Fibroblast of villous mesenchyme (primary cell): Measurements from ENCODE around the gene TMC2. TPM values are rescaled to one million over a fixed set of nuclear protein-coding genes. Genes with fewer than 3 reads are reported as not detected.

Experiments used
- DNase-seq: peaks from one replicate; pipeline ENCODE4 v3.0.0-alpha.2; 2010; ENCODE audit warnings: low read depth
- H3K4me3 ChIP-seq: 2 replicates; pipeline ENCODE4 v1.5.1; 2011; ENCODE audit warnings: low read depth, mild to moderate bottlenecking, low read length
- total RNA-seq: library from RNA; depleted of rRNA; stranded (reverse); fragments of >200 nt; gene quantifications from 2 replicates; pipeline ENCODE4 v1.2.3, GENCODE V29; 2012
- TF ChIP-seq, protein P1 (sequence below): IDR thresholded peaks from 2 replicates; pipeline ENCODE4 v1.5.1; 2012; ENCODE audit warnings: low read depth, mild to moderate bottlenecking, low read length; ENCODE audit not compliant: insufficient read depth

The TMC2 gene
- total RNA-seq, 1 donor: not detected

DNA sequence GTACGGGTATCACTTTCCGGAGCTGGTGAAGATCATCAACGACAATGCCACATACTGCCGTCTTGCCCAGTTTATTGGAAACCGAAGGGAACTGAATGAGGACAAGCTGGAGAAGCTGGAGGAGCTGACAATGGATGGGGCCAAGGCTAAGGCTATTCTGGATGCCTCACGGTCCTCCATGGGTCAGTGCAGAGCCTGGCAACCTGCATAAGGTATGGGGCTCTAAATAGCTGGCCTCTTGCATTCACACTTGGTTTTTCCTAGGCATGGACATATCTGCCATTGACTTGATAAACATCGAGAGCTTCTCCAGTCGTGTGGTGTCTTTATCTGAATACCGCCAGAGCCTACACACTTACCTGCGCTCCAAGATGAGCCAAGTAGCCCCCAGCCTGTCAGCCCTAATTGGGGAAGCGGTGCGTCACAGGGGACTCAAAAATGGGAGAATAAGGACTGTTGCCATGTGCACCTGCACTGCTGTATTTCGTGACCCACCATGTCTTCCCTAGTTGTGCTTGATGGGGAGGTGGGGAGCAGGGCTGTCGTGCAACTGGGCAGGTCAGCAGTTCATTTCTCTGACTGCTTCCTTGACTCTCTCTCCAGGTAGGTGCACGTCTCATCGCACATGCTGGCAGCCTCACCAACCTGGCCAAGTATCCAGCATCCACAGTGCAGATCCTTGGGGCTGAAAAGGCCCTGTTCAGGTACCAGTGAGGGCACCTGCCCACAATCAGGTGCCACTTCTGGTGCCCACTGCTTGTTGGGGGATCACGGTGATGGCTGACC, 119.2 kb downstream of the TMC2 start:
- H3K4me3 ChIP-seq: no peak overlapping the region
- TF ChIP-seq, protein P1, sequence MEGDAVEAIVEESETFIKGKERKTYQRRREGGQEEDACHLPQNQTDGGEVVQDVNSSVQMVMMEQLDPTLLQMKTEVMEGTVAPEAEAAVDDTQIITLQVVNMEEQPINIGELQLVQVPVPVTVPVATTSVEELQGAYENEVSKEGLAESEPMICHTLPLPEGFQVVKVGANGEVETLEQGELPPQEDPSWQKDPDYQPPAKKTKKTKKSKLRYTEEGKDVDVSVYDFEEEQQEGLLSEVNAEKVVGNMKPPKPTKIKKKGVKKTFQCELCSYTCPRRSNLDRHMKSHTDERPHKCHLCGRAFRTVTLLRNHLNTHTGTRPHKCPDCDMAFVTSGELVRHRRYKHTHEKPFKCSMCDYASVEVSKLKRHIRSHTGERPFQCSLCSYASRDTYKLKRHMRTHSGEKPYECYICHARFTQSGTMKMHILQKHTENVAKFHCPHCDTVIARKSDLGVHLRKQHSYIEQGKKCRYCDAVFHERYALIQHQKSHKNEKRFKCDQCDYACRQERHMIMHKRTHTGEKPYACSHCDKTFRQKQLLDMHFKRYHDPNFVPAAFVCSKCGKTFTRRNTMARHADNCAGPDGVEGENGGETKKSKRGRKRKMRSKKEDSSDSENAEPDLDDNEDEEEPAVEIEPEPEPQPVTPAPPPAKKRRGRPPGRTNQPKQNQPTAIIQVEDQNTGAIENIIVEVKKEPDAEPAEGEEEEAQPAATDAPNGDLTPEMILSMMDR: no peak
- DNase-seq: no peak

DNA sequence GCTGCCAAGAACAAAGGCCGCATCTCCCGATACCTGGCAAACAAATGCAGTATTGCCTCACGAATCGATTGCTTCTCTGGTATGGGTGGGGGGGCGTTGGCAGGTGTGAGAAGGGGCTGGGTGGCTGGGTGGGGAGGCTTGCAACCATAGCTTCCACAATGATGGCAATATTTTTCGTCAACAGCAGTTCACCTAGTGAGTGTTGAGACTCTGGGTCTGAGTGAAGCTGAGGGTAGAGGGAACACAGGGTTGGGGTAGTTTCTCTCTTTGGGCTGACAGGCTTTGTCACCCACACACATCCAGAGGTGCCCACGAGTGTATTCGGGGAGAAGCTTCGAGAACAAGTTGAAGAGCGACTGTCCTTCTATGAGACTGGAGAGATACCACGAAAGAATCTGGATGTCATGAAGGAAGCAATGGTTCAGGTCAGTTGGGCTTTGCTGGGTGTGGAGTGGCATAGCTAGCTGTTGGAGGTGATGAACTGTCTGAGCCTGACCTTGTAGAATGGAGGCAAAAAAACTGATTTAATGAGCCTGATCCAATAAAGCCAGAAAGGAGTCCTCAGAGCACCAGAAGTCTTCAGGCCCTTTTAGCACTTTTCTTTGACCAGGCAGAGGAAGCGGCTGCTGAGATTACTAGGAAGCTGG, 120.2 kb downstream of the TMC2 start:
- TF ChIP-seq, protein P1: no peak
- DNase-seq: no peak
- no peak overlapping the region for H3K4me3 ChIP-seq

DNA sequence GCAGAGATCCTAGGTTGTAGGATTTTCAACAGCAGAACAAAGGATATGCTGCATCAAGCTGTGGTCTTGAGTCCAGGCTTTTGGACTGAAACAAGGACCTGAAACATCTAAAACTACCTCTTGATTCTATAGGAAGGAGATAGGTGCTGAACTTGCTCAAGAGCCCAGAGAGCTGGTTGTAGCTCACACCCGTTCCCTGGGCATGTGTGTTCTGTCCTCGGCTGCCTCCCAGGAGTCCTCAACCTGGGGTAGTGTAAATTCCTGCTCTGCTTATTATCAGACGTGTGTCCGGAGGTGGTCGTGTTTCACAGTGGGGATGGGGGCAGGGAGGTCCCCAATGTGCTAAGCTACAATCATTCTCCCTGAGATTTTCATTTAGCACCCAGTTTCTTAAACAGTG, 120.9 kb downstream of the TMC2 start:
- TF ChIP-seq, protein P1: no peak
- no peak overlapping the region for H3K4me3 ChIP-seq
- no peak for DNase-seq

DNA sequence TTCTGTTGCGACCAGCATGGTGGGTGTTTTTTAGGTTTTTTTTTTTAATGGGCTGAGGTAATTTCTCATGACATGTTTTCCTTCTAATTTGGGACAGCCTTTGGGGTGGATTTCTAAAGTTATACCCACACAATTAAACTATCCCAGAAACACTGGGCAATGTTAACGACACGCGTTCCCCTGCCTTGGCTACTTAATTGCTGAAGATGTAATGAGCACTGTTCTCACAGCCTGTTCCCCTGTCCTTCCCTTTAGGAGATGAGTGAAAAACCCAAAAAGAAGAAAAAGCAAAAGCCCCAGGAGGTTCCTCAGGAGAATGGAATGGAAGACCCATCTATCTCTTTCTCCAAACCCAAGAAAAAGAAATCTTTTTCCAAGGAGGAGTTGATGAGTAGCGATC, 121.3 kb downstream of the TMC2 start:
- DNase-seq: no peak
- TF ChIP-seq, protein P1: no peak
- H3K4me3 ChIP-seq: no peak overlapping the region

DNA sequence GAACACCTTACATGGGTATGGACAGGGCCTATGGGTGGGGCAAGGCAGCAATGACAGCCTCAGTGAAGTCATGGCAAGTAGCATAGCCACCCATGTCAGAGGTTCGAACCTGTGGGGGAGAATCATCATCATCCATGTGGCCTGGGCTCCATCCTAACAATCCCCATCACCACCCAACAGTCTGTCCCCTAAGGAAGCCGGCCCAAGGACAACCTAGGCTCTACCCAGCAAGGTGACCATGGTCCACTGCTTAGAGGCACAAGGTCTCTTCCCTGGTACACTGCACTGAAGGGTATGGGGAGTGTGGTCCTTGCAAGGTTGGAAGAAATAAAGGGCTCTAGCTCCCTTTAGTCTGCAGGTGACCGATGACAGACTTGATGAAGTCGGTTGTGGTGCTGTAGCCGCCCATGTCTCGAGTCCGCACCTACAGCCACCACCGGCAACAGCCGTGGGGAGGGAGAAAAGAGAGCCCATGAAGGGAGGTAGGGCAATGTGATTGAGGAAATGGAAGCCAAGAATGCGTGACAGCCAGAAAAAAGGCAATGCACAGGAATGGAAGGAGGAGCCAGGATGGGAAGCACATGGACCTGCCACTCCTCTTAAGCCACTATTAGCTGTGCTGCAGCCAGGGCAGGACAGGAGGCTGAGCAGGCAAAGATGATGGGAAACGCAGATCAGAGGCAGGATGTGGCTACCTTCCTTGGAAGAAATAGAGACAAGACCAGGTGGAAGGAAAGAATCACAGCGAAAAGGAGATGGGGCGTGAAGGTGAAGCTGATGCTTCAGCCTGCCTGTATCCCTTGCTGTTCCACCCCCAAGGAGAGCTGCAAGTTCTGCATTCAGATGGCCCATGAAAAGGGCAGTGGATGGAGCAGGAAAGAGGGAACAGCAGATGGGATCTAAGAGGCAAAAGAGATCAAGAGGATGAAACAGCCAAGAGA, 122.3 kb downstream of the TMC2 start:
- TF ChIP-seq, protein P1: no peak
- DNase-seq: no peak
- H3K4me3 ChIP-seq: no peak overlapping the region

DNA sequence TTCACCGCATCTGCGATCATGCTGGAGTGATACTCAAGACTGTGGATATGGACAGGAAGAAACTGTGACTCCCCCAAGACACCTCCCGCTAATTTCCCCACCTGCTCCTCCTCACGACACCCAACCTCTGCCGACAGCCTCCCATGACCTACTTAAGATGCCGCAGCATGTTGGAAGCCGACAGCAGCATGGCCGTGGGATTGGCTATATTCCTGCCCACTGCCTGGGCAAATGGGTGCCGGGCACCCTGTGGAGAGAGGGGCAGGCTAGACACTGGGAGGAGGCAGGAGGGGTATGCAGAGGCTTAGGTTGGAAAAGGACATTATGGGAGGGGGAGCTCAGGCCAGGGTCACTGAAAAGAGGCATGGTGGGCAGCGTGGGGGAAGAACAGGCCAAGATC, 123.2 kb downstream of the TMC2 start:
- no peak for DNase-seq
- no peak overlapping the region for H3K4me3 ChIP-seq
- TF ChIP-seq, protein P1: no peak
